NCI-H1105 treated with DMSO at 0.1 percent for 48 hours (cell line): Measurements from ENCODE around the gene EXOC3L1.

Source experiments
- DNase-seq: peaks from one replicate; lab custom pipeline; 2025; lab: John Stamatoyannopoulos, UW

Gene EXOC3L1

DNA sequence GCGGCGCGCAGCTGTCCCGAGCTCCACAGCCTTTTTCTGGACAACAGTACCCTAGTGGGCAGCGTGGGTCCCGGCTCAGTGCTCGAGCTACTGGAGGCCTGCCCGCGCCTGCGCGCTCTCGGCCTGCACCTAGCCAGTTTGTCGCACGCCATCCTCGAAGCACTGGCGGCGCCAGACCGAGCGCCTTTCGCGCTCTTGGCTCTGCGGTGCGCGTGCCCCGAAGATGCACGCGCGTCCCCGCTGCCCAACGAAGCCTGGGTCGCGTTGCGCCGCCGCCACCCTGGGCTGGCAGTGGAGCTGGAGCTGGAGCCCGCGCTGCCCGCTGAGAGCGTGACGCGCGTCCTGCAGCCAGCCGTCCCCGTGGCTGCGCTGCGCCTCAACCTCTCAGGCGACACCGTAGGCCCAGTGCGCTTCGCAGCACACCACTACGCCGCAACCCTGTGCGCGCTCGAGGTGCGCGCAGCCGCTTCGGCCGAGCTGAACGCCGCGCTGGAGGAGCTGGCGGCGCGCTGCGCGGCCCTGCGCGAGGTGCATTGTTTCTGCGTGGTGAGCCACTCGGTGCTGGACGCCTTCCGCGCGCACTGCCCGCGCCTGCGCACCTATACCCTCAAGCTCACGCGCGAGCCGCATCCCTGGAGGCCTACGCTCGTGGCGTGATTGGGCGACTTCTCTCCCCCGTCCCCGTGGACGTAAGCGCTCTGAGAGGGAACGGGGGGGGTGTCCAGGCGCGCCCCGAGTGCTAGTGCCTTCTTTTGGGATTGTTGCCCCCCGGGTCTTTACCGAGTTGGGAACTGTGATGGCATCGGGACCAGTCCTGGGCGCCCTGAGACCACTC lies 26.6 kb downstream of the EXOC3L1 start:
- peak; percentile 77 for DNase-seq

DNA sequence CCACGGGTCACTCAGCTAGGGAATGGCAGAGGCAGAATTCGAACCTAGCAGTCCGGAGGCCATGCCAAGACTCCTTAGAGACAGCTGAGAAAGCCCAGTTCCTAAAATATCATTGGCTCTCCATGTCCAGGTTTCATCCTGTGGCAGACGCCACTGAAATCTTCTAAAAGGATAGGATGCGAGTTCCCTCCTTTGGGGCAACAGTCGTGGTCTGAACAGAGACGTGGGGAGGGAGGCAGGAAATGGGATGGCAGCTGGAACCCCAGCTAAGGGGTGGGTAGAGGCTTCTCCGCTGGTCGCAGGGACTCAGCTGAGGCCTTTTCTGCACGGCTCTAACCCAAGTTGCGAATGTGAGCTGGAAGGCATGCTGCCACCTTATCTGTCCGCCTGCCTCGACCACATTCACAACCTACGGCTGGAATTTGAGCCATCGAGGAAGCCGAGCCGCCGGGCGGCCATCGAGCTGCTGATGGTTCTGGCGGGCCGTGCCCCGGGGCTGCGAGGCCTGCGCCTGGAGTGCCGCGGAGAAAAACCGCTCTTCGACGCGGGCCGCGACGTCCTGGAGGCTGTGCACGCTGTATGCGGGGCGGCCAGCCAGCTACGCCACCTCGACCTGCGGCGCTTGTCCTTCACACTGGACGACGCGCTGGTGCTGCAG lies 27.3 kb downstream of the EXOC3L1 start:
- DNase-seq = no peak

DNA sequence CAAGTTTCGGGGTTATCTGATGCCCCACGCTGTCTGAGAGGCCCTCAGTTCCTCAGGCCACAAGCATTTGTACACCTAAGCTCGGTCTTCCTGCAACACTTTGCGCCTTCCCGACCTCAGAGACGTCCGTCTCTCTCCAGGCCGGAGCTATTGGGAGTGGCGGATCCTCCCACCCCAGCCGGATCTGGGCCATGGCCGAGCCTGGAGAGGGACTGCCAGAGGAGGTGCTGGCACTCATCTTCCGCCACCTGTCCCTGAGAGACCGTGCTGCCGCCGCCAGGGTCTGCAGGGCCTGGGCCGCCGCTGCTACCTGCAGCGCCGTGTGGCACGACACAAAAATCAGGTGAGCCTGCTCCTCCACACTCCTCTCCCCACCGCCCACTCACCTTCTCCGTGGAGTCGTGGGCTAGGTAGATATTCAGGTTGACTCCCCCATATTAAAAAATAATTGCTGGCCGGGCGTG lies 28.3 kb downstream of the EXOC3L1 start:
- DNase-seq = no peak

DNA sequence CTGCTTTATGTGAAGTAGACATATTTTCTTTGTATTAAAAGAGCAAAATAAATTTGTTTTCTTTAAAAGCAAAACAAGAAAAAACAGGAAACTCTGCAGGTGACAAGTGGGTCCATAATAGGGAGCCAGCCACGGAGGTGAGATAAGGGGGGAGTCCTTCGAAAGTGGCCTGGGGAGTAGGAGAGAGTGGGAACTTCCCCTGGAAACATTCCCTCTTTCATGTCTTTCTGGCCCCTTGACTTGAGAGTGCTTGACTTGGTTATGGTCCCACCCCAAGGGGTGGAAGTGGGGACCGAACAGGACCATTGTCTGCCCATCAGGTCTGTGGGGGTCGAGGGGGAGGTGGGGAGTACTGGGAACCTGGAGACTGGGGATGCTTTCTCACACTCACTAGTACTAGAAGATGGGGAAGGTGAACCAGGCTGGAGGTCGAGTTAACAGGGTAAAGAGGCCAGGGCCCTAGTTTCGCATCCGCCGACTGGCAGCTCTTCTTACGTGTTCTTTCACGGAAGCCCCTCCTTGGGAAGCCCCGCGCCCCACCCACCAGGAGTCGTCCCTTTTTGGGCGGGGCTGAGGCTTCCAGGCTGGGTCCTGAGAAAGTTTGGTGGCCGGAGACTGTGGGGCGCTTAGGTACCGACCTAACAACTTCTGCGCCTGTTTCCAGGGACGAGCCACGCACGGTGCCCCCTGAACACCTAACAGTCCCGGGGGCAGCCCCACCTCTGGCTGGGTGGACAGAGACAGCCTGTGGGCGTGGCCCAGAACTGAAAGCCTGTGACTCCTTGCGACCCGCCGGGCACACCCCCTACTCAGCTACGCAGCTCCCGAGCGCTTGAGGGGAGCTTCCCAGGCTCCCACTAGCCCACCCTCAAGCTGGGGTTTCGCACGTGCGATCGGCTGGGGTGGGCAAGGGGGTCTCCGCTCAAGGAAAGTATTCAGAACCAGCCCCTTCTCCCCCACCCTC lies 31.0 kb downstream of the EXOC3L1 start:
- DNase-seq = no peak

DNA sequence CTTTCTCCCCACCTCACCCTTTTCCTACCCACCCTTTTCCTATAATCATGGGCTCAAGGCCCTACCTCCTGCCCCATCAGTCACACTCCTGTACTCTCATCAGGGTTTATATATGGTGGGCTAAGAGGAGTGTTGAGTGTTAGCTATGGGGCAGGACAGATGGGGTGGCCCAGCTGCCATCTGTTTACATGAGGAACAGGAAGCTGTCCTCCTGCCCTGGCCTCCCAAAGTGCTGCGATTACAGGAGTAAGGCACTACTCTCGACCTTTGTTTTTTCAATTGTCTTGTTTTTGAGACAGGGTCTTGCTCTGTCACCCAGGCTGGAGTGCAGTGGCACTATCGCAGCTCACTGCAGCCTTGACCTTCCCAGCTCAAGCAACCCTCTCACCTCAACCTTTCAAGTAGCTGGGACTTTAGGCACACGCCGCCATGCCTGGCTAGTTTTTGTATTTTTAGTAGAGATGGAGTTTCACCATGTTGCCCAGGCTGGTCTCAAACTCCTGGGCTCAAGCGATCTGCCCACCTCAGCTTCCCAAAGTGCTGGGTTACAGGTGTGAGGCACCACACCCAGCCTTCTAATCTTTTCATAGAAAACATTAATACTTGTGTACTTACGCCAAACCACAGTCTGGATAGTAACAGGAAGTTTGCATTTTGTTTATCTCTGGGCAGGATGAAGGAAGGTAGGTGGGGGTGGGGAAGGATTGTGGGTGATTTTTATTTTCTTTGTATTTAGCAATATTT lies 31.9 kb downstream of the EXOC3L1 start:
- DNase-seq = no peak

DNA sequence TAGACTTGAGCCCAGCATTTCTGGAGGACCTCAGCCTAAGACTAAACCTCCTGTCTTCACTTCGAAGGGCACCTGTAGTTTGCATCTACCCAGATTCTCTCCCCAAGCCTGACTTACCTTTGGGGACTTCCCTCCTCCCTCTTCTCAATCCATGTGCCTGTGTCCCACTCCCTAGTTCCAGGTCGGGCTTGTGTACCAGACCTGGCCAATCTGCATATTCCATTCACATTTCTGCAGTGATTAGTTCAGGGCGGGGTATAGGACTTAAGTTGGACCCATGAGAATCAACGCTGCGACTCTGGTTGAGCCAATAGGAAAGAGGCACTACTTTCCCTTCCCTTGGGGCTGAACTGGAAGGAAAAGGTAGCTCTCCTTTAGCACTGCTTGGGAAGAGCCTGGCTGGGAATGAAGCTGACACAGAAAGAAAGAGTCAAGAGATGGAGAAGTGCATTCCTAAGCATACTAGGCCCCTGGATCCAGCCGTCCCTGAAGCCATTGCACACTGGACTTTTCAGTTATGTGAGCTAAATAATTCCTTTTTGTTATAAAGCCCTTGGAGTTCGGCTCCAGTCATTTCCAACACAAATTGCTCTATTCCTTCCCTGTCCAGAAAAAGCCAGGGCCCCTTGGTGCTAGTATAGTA lies 32.7 kb downstream of the EXOC3L1 start:
- DNase-seq = no peak

DNA sequence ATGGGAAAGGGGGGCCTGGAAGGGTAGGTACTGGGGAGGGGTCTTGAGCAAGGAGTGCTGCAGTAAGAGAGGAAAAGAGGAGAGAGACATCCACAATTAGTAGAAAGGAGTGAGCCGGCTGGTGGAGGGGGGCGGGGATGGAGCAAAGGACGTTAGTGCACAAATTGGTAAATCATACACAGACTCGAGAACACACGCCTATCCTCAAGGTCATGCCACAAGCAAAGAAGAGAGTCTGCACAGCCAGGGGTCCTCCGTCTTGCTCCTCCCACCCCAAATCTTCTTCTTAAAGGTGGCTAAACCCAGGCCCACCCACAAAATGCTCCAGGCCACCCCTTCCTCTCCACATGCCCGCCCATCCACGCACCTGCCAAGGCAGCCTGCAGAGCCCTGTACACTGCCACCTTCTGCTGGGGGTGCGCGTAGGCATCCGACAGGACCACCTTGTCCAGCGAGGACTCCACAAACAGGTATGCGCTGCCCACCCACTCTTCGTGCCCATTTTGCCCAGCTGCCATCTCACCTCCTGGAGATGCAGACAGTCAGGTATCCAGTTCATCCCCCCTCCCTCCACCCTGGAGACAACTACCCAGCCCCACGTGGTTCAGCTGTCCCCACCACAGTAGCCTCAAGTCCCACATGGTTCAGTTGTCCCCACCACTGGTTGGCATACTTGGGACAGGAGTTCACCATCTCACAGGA lies 33.6 kb downstream of the EXOC3L1 start:
- peak; percentile 2 for DNase-seq

DNA sequence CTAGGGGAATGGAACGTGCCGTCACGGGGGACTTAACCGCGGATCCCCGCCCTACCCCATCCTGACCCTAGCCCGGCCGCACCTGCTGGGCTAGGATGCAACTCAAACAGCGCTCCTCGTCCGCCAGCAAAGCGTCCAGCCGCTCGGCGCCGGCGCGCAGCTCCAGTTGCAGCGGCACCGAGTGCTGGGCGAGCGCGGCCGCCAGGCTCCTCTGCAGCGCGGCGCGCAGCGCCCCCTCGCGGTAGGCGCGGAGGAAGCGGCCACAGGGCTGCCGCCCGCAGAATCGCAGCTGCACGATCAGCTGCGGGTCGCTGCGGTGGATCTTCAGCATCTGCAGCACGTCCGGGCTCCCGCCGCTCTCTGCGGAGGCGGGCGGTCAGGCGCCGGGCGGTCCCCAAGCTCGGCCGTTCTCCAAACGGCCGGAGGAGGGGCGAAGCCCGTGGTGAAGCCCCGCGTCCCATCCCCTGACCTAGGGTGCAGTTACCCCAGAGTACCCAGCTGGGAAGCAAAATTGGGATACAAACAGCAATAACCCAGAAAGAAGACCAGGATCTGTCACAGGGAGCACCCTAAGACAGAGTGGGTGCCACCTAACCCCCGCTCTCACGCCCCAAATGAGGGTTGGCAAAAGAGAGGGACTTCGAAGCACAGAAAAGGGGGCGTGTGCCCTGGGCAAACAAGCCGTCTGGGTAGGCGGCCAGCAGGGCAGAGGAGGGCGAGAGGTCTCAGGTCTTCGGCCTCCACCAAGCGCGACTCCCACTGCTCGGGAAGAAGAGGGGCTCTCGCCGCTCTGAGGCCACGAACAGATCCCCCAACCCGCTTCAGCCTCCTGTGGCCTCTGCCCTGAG lies 34.4 kb downstream of the EXOC3L1 start:
- peak; percentile 63 for DNase-seq

DNA sequence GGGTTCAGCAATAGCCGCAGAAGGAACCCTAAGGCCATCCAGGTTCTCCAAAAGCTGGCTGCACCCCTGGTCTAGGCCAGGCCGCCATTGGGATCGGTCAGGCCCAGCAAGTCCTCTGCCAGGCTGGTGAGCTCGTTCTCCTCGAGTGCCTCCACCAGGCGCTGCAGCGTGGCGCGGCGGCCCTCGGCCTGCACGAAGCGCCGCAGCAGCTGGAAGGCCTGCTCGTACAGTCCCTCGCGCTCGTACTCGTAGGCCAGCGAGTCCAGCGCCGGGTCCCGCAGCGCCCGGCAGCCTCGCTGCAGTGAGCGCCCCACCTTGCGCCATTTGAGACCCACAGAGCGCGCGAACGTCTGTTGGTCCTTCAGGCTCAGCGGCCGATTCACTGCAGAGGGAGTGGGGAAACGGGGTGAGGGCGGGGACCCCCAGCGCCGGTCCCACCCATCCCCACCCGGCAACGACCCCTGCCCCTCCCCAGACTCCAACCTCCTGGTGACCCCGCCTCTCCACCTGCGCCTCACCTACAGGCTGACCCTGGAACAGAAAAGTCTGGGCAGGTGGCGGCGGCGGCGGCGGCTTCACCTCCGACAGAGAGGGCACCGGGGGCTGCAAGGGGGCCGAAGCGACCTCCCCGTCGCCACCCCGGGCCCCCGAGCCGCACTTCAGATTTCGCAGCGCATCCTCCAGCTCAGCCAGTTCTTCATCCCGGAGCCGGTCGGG lies 35.2 kb downstream of the EXOC3L1 start:
- DNase-seq = no peak

DNA sequence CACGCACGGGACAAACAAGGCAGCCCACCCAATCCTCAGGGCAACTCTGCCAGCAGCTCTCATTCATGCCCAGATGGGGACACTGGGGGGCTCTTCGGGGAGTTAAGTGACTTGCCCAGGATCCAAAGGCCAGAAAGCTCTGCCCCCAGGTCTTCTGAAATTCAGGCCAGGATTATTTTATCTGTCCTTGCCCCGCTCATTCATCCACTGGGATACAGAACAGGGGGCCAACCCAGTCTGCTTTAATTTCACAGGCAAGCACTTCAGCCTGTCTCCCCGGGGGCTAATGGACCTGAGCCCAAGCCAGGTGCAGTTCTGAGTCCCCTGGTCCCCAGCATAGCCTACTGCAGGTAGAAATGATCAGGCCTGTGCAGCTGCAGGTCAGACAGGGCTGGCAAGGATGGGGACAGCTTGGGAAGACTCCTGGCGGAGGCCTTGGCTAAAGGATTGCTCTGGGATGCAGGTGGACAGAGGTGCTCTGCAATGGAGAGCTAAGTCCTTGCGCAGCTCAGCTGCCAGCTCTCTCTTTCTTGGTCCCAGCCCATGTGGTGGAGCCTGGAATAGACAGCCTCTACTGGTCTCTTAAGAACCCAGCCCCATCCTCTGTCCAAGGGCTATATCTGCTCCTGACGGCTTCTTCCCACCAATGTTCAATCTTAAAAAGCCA lies 38.4 kb downstream of the EXOC3L1 start:
- DNase-seq = no peak

DNA sequence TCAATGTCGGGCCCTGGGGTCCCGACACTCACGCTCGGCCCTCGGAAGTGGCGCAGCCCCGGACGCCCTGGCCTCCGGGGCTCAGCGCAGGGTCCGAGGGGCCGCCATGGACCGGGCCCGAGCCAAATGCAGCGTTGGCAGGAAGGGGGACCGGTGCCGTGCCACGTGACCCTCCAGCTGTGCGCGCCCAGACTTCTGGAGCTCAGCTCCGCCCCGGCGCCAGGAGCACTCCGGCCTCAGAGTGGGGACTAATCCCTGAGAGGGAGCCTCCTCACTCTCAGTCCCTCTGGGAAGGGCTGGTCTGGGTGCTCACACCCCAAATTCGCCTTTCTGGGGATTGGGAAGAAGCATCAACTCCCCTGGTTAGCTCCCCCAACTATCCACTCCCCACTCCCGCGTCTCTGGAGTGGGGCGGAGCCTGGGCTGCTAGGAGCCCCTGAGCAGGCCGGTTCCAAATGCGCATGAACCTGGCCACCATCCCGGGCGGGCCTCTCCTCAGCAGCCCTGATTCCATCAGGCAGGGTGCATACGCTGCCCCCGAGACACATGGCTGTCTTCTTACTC lies 39.0 kb downstream of the EXOC3L1 start, which contains the start of gene B3GNT9:
TSS of gene B3GNT9 (minus strand) at position 166 of the 564 bp plus-strand sequence. CDS start 513 bp downstream, outside the sequence.
- peak; percentile 51 for DNase-seq

DNA sequence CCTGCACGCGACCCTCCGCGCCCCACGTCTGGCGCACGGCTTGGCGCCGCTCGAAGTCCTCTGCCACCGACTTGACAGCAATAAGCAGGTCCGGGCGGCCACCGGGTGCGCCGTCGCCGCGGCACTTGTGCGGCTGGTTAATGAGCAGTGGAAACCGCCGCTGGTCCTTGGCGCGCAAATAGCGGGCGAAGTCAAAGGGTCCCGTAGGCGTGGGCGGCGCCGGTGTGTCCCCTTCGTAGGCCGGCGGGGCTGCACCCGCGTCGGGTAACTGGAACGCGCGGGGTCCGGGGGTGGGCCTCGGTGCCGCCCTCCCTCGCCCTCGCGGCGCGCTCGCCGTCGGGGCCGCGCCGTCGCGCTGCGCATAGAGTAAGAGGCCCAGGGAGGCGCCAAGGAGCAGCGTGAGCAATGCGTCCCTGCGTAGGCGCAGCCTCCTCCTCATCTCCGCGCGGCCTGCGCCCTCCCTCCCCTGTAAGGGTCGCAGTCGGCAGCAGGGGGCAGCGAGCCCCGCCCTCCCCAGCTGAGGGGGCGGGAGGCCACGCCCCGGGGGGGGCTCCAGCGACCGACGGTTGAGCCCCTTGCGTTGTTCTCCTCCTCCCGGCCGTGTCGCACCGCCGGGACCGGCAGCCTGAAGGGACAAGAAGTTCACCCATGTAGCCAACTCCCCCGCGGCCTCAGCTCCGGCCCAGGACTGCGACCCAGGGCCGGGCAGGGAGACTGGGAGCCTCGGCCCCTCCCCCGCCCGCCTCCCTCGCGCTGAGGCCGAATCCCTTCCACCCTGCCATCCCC lies 39.7 kb downstream of the EXOC3L1 start:
- DNase-seq = peak; percentile 7

DNA sequence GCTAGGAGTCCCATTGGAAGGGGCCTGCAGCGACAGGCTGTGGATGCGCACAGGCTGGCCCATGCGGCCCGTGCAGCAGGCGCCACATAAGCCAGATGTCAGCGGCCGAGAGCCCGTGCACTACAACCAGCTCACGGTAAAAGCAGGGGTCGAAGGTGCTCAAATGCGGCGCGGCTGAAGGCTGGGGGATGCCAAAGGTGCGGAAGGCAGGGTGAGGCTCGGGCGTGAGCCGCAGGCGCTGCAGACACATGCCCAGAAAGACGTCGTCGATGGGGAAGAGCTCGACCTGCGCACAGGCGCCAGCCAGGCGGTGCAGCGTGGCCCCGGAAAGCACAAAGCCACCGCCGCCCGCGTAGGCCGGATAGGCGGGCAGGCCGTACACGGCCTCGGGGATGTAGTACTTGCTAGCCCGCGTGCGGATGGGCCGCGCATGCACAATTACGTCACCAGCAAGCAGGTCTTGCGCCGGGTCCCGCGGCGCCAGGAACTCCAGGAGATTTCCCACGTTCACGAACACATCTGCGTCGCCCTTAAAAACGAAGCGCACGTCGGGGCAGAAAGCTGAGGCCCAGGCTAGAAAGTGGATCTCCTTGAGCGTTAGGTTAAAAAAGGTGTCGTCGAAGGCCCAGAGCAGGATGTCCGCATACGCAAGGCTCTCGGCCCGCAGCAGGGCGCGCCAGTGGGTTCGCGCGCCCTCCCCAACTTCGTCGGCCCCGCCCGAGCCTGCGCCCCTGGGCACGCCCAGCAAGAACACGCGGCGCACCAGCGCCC lies 40.5 kb downstream of the EXOC3L1 start:
- DNase-seq = no peak

DNA sequence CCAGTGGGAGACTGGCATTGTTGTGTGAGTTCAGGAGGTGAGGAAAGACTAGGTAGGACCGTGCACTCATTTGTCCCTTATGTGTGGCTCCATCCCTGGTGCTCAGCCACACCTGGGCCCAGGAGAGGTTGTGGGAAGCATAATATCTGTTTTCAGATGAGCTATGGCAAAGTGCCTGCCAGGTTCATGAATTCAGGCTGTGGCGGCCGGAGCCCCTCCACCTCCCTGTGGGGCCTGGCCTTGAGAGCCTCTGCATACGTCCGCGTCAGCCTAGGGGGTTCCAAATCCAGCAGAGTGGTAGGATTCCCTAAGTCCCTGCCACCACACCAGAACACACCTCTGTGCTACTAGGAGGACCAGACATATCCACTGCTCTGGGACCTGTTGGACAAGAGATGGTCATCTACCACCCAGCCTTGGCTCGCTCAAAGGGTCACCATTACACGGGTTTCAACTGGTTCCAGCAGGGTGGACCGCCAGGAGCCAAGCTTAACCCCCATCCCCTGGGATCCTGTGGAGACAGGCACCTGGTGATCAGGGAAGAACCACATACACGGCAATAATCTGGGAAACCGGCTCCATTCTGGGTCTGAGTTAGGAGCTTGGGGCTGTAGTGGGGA lies 41.2 kb downstream of the EXOC3L1 start:
- DNase-seq = no peak

DNA sequence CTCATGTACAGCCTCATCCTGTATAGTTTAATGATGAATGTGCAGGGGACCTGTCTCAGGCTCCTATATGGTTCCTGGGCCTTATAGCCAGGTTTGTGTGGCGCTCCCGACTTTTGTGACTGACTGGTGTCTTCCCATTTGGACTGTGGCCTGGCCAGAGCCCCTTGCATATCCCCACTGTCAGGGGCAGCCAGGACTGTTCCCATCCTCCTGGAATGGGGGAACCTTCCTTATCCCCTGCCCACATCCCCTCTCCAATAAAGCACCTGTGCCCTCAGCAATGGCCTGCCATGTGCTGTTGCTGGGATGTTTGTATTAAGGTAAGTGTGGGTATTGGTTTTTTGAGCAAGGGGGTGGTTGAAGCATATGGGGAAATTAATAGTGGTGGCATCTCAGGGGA lies 41.7 kb downstream of the EXOC3L1 start:
- no peak for DNase-seq
